H9 (cell line): ENCODE results near the gene THRAP3. TPM values are rescaled to one million over a fixed set of nuclear protein-coding genes. Genes with fewer than 3 reads are reported as not detected.

Source experiments
- DNase-seq: peaks from one replicate; pipeline ENCODE4 v3.0.0-alpha.2; 2017
- H2AFZ ChIP-seq: one replicate; pipeline ENCODE4 v1.6.1; 2013; ENCODE audit warnings: mild to moderate bottlenecking, low read length, control low read depth, moderate library complexity
- H2AK5ac ChIP-seq: 2 replicates; pipeline ENCODE4 v1.6.1; 2013; ENCODE audit warnings: low read length, control low read depth, mixed read lengths; ENCODE audit not compliant: insufficient read length
- H2BK120ac ChIP-seq: one replicate; pipeline ENCODE4 v1.6.1; 2013; ENCODE audit warnings: low read depth, mild to moderate bottlenecking, low read length, control low read depth, inconsistent platforms; ENCODE audit not compliant: poor library complexity, severe bottlenecking
- H2BK12ac ChIP-seq: 2 replicates; pipeline ENCODE4 v1.6.1; 2013; ENCODE audit warnings: low read length, control low read depth, mixed read lengths, low read depth; ENCODE audit not compliant: insufficient read length
- H2BK15ac ChIP-seq: 2 replicates; pipeline ENCODE4 v1.6.1; 2013; ENCODE audit warnings: low read depth, low read length, control low read depth
- H2BK20ac ChIP-seq: one replicate; pipeline ENCODE4 v1.6.1; 2013; ENCODE audit warnings: low read depth, mild to moderate bottlenecking, low read length, control low read depth, inconsistent platforms; ENCODE audit not compliant: poor library complexity, severe bottlenecking
- H2BK5ac ChIP-seq: 2 replicates; pipeline ENCODE4 v1.6.1; 2013; ENCODE audit warnings: low read length, control low read depth, mixed read lengths; ENCODE audit not compliant: insufficient read length
- H3K14ac ChIP-seq: 2 replicates; pipeline ENCODE4 v1.6.1; 2013; ENCODE audit warnings: low read length, control low read depth; ENCODE audit not compliant: insufficient read depth
- H3K18ac ChIP-seq: 2 replicates; pipeline ENCODE4 v1.6.1; 2013; ENCODE audit warnings: low read depth, mild to moderate bottlenecking, mixed read lengths, low read length, control low read depth; ENCODE audit not compliant: insufficient read length
- H3K23ac ChIP-seq: 2 replicates; pipeline ENCODE4 v1.6.1; 2013; ENCODE audit warnings: low read length, control low read depth, mixed read lengths, low read depth; ENCODE audit not compliant: insufficient read length
- H3K23me2 ChIP-seq: 2 replicates; pipeline ENCODE4 v1.6.1; 2013; ENCODE audit warnings: low read depth, mild to moderate bottlenecking, mixed read lengths, low read length, control low read depth; ENCODE audit not compliant: insufficient read length, poor library complexity, severe bottlenecking
- H3K27ac ChIP-seq: 2 replicates; pipeline ENCODE4 v1.5.1; 2013; ENCODE audit warnings: low read length, control low read depth, mixed read lengths, low read depth; ENCODE audit not compliant: insufficient read length
- H3K27me3 ChIP-seq: 2 replicates; pipeline ENCODE4 v1.6.1; 2013; ENCODE audit warnings: low read length, control low read depth, inconsistent platforms; ENCODE audit not compliant: insufficient read depth
- H3K4ac ChIP-seq: 2 replicates; pipeline ENCODE4 v1.6.1; 2013; ENCODE audit warnings: low read depth, mild to moderate bottlenecking, control low read depth, inconsistent platforms, low read length, moderate library complexity
- H3K4me1 ChIP-seq: 2 replicates; pipeline ENCODE4 v1.6.1; 2013; ENCODE audit warnings: low read length, control low read depth, inconsistent platforms; ENCODE audit not compliant: insufficient read depth
- H3K4me2 ChIP-seq: 2 replicates; pipeline ENCODE4 v1.6.1; 2013; ENCODE audit warnings: low read length, control low read depth, mixed read lengths; ENCODE audit not compliant: insufficient read length, insufficient read depth
- H3K56ac ChIP-seq: 2 replicates; pipeline ENCODE4 v1.6.1; 2013; ENCODE audit warnings: low read depth, mild to moderate bottlenecking, mixed read lengths, low read length, control low read depth; ENCODE audit not compliant: insufficient read length
- H3K79me1 ChIP-seq: 2 replicates; pipeline ENCODE4 v1.6.1; 2013; ENCODE audit warnings: low read depth, mild to moderate bottlenecking, moderate library complexity, low read length, control low read depth, inconsistent platforms; ENCODE audit not compliant: insufficient read depth, poor library complexity, severe bottlenecking
- H3K79me2 ChIP-seq: 2 replicates; pipeline ENCODE4 v1.6.1; 2013; ENCODE audit warnings: low read length, control low read depth, inconsistent platforms; ENCODE audit not compliant: insufficient read depth
- H3K9ac ChIP-seq: 2 replicates; pipeline ENCODE4 v1.6.1; 2013; ENCODE audit warnings: low read length, control low read depth, mixed read lengths; ENCODE audit not compliant: insufficient read length; ENCODE audit errors: extremely low read depth
- H3K9me3 ChIP-seq: one replicate; pipeline ENCODE4 v1.6.1; 2013; ENCODE audit warnings: low read depth, low read length, inconsistent platforms; ENCODE audit not compliant: control insufficient read depth
- H3T11ph ChIP-seq: one replicate; pipeline ENCODE4 v1.6.1; 2013; ENCODE audit warnings: mild to moderate bottlenecking, low read length, control low read depth, inconsistent platforms
- H4K20me1 ChIP-seq: one replicate; pipeline ENCODE4 v1.6.1; 2013; ENCODE audit not compliant: control insufficient read depth, insufficient read length, insufficient read depth
- H4K5ac ChIP-seq: 2 replicates; pipeline ENCODE4 v1.6.1; 2013; ENCODE audit warnings: low read depth, mild to moderate bottlenecking, mixed read lengths, low read length, control low read depth; ENCODE audit not compliant: insufficient read length
- H4K8ac ChIP-seq: replicated peaks from 2 replicates; pipeline ENCODE4 v1.6.1; 2013; ENCODE audit warnings: low read length, control low read depth, mixed read lengths, low read depth; ENCODE audit not compliant: insufficient read length
- H4K91ac ChIP-seq: 2 replicates; pipeline ENCODE4 v1.6.1; 2013; ENCODE audit warnings: low read depth, mild to moderate bottlenecking, moderate library complexity, mixed read lengths, low read length, control low read depth; ENCODE audit not compliant: insufficient read length
- H3K27ac Mint-ChIP-seq, 3 experiments: 2 replicates in 2 of 3; 3 replicates in 1 of 3; pipeline ENCODE4 v1.8.0; 2020 to 2021; ENCODE audit warnings: mixed read lengths in 3 of 3, mild to moderate bottlenecking in 1 of 3, moderate library complexity in 1 of 3
- H3K27me3 Mint-ChIP-seq: 2 replicates; pipeline ENCODE4 v1.8.0; 2021; ENCODE audit warnings: low read depth, mild to moderate bottlenecking, moderate library complexity, mixed read lengths
- H3K36me3 Mint-ChIP-seq, 3 experiments: 2 replicates in 2 of 3; 3 replicates in 1 of 3; pipeline ENCODE4 v1.8.0; 2020 to 2021; ENCODE audit warnings: low read depth in 3 of 3, mixed read lengths in 3 of 3; ENCODE audit not compliant: insufficient read depth in 1 of 3
- H3K4me1 Mint-ChIP-seq, 2 experiments: 2 replicates each; pipeline ENCODE4 v1.8.0; 2020; ENCODE audit warnings: mixed read lengths in 2 of 2
- H3K4me3 Mint-ChIP-seq, 2 experiments: 2 replicates in 1 of 2; 3 replicates in 1 of 2; pipeline ENCODE4 v1.8.0; 2020 to 2021; ENCODE audit warnings: mild to moderate bottlenecking in 2 of 2, mixed read lengths in 2 of 2, moderate library complexity in 1 of 2
- H3K9me3 Mint-ChIP-seq, 2 experiments: 2 replicates in 1 of 2; 3 replicates in 1 of 2; pipeline ENCODE4 v1.8.0; 2020; ENCODE audit warnings: mild to moderate bottlenecking in 2 of 2, mixed read lengths in 2 of 2, moderate library complexity in 1 of 2
- CTCF ChIP-seq: fragments of 200-600 bp; sonication (generic); conservative IDR thresholded peaks from 3 replicates; pipeline ENCODE4 v1.8.0; 2021; ENCODE audit warnings: antibody characterized with exemption, mild to moderate bottlenecking
- WGBS: extraction: QIAGEN DNeasy Blood & Tissue Kit; methylation state at CpG from one replicate; pipeline ENCODE4 v1.1.7; 2013; ENCODE audit warnings: missing lambda C conversion rate, low lambda C conversion rate, mixed read lengths; ENCODE audit not compliant: insufficient read length; ENCODE audit errors: extremely low coverage; 5-methylcytosine and 5-hydroxymethylcytosine counted together
- total RNA-seq: library from RNA; stranded (reverse); gene quantifications from 2 replicates; pipeline ENCODE4 v1.2.1, GENCODE V29; 2021

THRAP3 gene
- total RNA-seq, 1 experiment from 2014 or later = 186 TPM

GRCh38 chr1:36349241-36349671, 125.0 kb downstream of the THRAP3 start:
- no peak overlapping the region for H3K27ac ChIP-seq
- H3K9ac ChIP-seq = no peak overlapping the region
- no peak overlapping the region for H2AK5ac ChIP-seq
- peaks cover 20 to 50% (median 29%) of the 10 kb centered on the region in 3 experiments; a peak in 6 of 7 replicates for H3K36me3 Mint-ChIP-seq
- no peak overlapping the region for H3K4ac ChIP-seq
- no peak overlapping the region for H2BK20ac ChIP-seq
- H3K23ac ChIP-seq = no peak overlapping the region
- H3K56ac ChIP-seq = no peak overlapping the region
- TF ChIP-seq CTCF = no peak
- no CpG with 5 or more reads among the region's 7 CpGs for WGBS
- no peaks in the 10 kb centered on the region for H3K23me2 ChIP-seq
- no peak overlapping the region for H3K14ac ChIP-seq
- no peak overlapping the region for H2AFZ ChIP-seq
- no peak overlapping the region for H2BK120ac ChIP-seq
- no peak overlapping the region for H3K4me2 ChIP-seq
- no peak overlapping the region for H4K91ac ChIP-seq
- H3K9me3 Mint-ChIP-seq = no peaks in the 10 kb centered on the region
- no peak overlapping the region; a peak in 1 of 7 replicates for H3K27ac Mint-ChIP-seq
- H3K4me1 ChIP-seq = 0 out of 2 replicates have a peak, but pooled peaks cover 2% of the 10 kb centered on the region
- no peak overlapping the region for H2BK15ac ChIP-seq
- DNase-seq = no peak
- H3K79me1 ChIP-seq = no peaks in the 10 kb centered on the region
- no peak overlapping the region for H4K8ac ChIP-seq
- H4K5ac ChIP-seq = no peak overlapping the region
- no peak overlapping the region for H3K4me3 Mint-ChIP-seq
- no peak overlapping the region for H2BK5ac ChIP-seq
- H3K4me1 Mint-ChIP-seq = peaks cover 7 to 11% of the 10 kb centered on the region in 2 experiments
- no peaks in the 10 kb centered on the region for H3K79me2 ChIP-seq
- H3K18ac ChIP-seq = no peak overlapping the region
- no peaks in the 10 kb centered on the region for H3K27me3 ChIP-seq
- H3K27me3 Mint-ChIP-seq = no peaks in the 10 kb centered on the region
- H3T11ph ChIP-seq = no peak overlapping the region
- H2BK12ac ChIP-seq = no peak overlapping the region
- no peaks in the 10 kb centered on the region for H3K9me3 ChIP-seq
- H4K20me1 ChIP-seq = no peaks in the 10 kb centered on the region
